Activated CD8-positive, alpha-beta T cell treated with anti-CD3 and anti-CD28 coated beads for 36 hours (primary cell): ENCODE data around the gene U2AF2. TPM values are rescaled to one million over a fixed set of nuclear protein-coding genes. Genes with fewer than 3 reads are reported as not detected.

Experiments used
- ATAC-seq: fragments of 200-7000 bp; cut with Tn5 transposase; one replicate; pipeline ENCODE4 v1.10.0; 2021; ENCODE audit warnings: mild to moderate bottlenecking, moderate library complexity
- CTCF ChIA-PET: fragments of 350-600 bp; sonication (Branson Sonifier 250); formaldehyde crosslinking; loops from one replicate; lab custom pipeline; 2021; ENCODE audit warnings: antibody characterized with exemption; lab: Charles Lee
- POLR2A ChIA-PET: fragments of 350-600 bp; sonication (Branson Sonifier 250); formaldehyde crosslinking; loops from one replicate; lab custom pipeline; 2021; ENCODE audit warnings: antibody characterized with exemption; lab: Charles Lee
- DNase-seq: peaks from one replicate; pipeline ENCODE4 v3.0.0-alpha.2; 2020
- H3K27ac Mint-ChIP-seq: one replicate; pipeline ENCODE4 v1.8.0; 2021; ENCODE audit warnings: mild to moderate bottlenecking, mixed read lengths
- H3K27me3 Mint-ChIP-seq: one replicate; pipeline ENCODE4 v1.8.0; 2021; ENCODE audit warnings: mixed read lengths
- H3K36me3 Mint-ChIP-seq: one replicate; pipeline ENCODE4 v1.8.0; 2021; ENCODE audit warnings: low read depth, mixed read lengths
- H3K4me1 Mint-ChIP-seq: one replicate; pipeline ENCODE4 v1.8.0; 2021; ENCODE audit warnings: low read depth, mixed read lengths
- H3K4me3 Mint-ChIP-seq: one replicate; pipeline ENCODE4 v1.8.0; 2021; ENCODE audit warnings: mild to moderate bottlenecking, moderate library complexity, mixed read lengths
- H3K9me3 Mint-ChIP-seq: one replicate; pipeline ENCODE4 v1.8.0; 2021; ENCODE audit warnings: mixed read lengths
- intact Hi-C: fragments of 100-400 bp; cut with micrococcal nuclease; formaldehyde crosslinking; loops from one replicate; pipeline ENCODE4 v1.10.0; 2022
- total RNA-seq, 2 experiments: library from RNA; stranded (reverse); gene quantifications; one replicate each; pipeline ENCODE4 v1.2.3, GENCODE V29; 2021
- TF ChIP-seq, protein P1 (sequence below): fragments of 200-600 bp; IDR thresholded peaks from one replicate; pipeline ENCODE4 v1.8.0; 2022; ENCODE audit warnings: antibody characterized with exemption, mild to moderate bottlenecking

Gene U2AF2
- total RNA-seq, 2 experiments from 2014 or later: 304 to 306 TPM

- intact Hi-C loops: no loop called here
- Mint-ChIP-seq H3K36me3 (peaks cover 18% of the 10 kb centered on the region), H3K9me3 (no peaks in the 10 kb centered on the region), H3K27ac (no peak overlapping the region), H3K27me3 (peaks cover 6% of the 10 kb centered on the region), H3K4me3 (peak overlapping the region; percentile 82), H3K4me1 (peaks cover 56% of the 10 kb centered on the region)
- DNase-seq (no peak), ATAC-seq (no peak)
- CTCF ChIA-PET: interaction anchor here (1.7 to 3.1 kb wide), 2 partner anchors 10 to 17 kb away, joined by 11 to 20 read pairs; partner anchors contain the start of gene ZNF865
- TF ChIP-seq, protein P1, sequence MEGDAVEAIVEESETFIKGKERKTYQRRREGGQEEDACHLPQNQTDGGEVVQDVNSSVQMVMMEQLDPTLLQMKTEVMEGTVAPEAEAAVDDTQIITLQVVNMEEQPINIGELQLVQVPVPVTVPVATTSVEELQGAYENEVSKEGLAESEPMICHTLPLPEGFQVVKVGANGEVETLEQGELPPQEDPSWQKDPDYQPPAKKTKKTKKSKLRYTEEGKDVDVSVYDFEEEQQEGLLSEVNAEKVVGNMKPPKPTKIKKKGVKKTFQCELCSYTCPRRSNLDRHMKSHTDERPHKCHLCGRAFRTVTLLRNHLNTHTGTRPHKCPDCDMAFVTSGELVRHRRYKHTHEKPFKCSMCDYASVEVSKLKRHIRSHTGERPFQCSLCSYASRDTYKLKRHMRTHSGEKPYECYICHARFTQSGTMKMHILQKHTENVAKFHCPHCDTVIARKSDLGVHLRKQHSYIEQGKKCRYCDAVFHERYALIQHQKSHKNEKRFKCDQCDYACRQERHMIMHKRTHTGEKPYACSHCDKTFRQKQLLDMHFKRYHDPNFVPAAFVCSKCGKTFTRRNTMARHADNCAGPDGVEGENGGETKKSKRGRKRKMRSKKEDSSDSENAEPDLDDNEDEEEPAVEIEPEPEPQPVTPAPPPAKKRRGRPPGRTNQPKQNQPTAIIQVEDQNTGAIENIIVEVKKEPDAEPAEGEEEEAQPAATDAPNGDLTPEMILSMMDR: no peak
- POLR2A ChIA-PET: interaction anchor here (0.8 to 2.0 kb wide), 3 partner anchors 17 to 233 kb away, joined by 3 to 7 read pairs (median 3); partner anchors contain the start of genes ZNF579 and ZNF865
Observed at GRCh38 chr19:55623130-55623529, 31.7 kb upstream of the U2AF2 start.

- Mint-ChIP-seq H3K4me3 (peak overlapping the region; percentile 82), H3K36me3 (peaks cover 18% of the 10 kb centered on the region), H3K4me1 (peaks cover 55% of the 10 kb centered on the region), H3K27me3 (peaks cover 6% of the 10 kb centered on the region), H3K9me3 (no peaks in the 10 kb centered on the region), H3K27ac (no peak overlapping the region)
- no peak for DNase-seq
- intact Hi-C loops: no loop called here
- ATAC-seq: no peak
- ChIA-PET CTCF (interaction anchor here (1.6 to 3.1 kb wide), 3 partner anchors 10 to 120 kb away, joined by 9 to 20 read pairs (median 11); partner anchors contain the start of gene ZNF865), POLR2A (interaction anchor here (1.2 to 2.0 kb wide), 3 partner anchors 17 to 43 kb away, joined by 3 to 7 read pairs (median 7); partner anchors contain the start of genes FIZ1, ZNF579 and ZNF865)
- TF ChIP-seq, protein P1: no peak
Observed at GRCh38 chr19:55623561-55623960, 31.3 kb upstream of the U2AF2 start.

GRCh38 chr19:55624109-55625003 lies 30.5 kb upstream of the U2AF2 start, which contains the start of gene ZNF784:
Gene ZNF784 (minus strand): TSS chr19:55624566. CDS start chr19:55624561, 5 bp downstream.
- DNase-seq (peak; percentile 93), ATAC-seq (peak; percentile 79)
- H3K27ac Mint-ChIP-seq: peak within 1 kb of the TSS; percentile 97
- H3K36me3 Mint-ChIP-seq: peaks cover 15% of the 10 kb centered on the region
- H3K27me3 Mint-ChIP-seq: peaks cover 6% of the 10 kb centered on the region
- H3K9me3 Mint-ChIP-seq: no peaks in the 10 kb centered on the region
- CTCF ChIA-PET: interaction anchor here (0.6 to 3.3 kb wide), 8 partner anchors 9 to 121 kb away, joined by 3 to 20 read pairs (median 6); partner anchors contain the start of gene ZNF865
- intact Hi-C loops: loop anchor here (5.0 kb wide), 1 partner anchor 107 kb away; no protein-coding TSS in a partner anchor
- TF ChIP-seq, protein P1: no peak
- peaks cover 51% of the 10 kb centered on the region for H3K4me1 Mint-ChIP-seq
- peak within 1 kb of the TSS; percentile 82 for H3K4me3 Mint-ChIP-seq
- POLR2A ChIA-PET: interaction anchor here (0.8 to 2.0 kb wide), 6 partner anchors 14 to 33 kb away, joined by 3 to 8 read pairs (median 6); partner anchors contain the start of genes CCDC106, FIZ1 and ZNF865

GRCh38 chr19:55625004-55625326 lies 29.9 kb upstream of the U2AF2 start:
- peak overlapping the region; percentile 24 for H3K27ac Mint-ChIP-seq
- DNase-seq (no peak), ATAC-seq (no peak)
- CTCF ChIA-PET: interaction anchor here (0.9 to 3.3 kb wide), 6 partner anchors 8 to 121 kb away, joined by 3 to 20 read pairs (median 6); partner anchors contain the start of gene ZNF865
- H3K27me3 Mint-ChIP-seq: peaks cover 6% of the 10 kb centered on the region
- POLR2A ChIA-PET: interaction anchor here (0.8 to 2.0 kb wide), 8 partner anchors 13 to 32 kb away, joined by 3 to 8 read pairs (median 4); partner anchors contain the start of genes CCDC106, FIZ1 and ZNF865
- H3K4me1 Mint-ChIP-seq: peaks cover 47% of the 10 kb centered on the region
- peaks cover 11% of the 10 kb centered on the region for H3K36me3 Mint-ChIP-seq
- intact Hi-C loops: loop anchor here (5.0 kb wide), 1 partner anchor 108 kb away; no protein-coding TSS in a partner anchor
- no peaks in the 10 kb centered on the region for H3K9me3 Mint-ChIP-seq
- peak overlapping the region; percentile 82 for H3K4me3 Mint-ChIP-seq
- TF ChIP-seq, protein P1: no peak
